K562 (cell line): ENCODE results near the gene DAP. TPM values are rescaled to one million over a fixed set of nuclear protein-coding genes. Genes with fewer than 3 reads are reported as not detected.

ENCODE experiments used
- ATAC-seq: fragments of 200-7000 bp; cut with Tn5 transposase; 3 replicates; pipeline ENCODE4 v1.9.1; 2020; ENCODE audit warnings: moderate library complexity
- BruUV-seq: library from RNA; stranded (reverse); fragments of 400-500 nt; replicated peaks from 2 replicates; lab custom pipeline; 2021; lab: Mats Ljungman, UMichigan
- CTCF ChIA-PET: fragments of 300-600 bp; formaldehyde crosslinking; extraction: SDS; loops from one replicate; lab custom pipeline; 2021; ENCODE audit warnings: low intra/inter-chr PET ratio; lab: Yijun Ruan, JAX
- POLR2A ChIA-PET: fragments of 300-600, 350-650 bp; sonication (Branson Sonifier 250); formaldehyde crosslinking; extraction: SDS; loops from one replicate; lab custom pipeline; 2021; ENCODE audit warnings: antibody characterized with exemption, inconsistent platforms; lab: Yijun Ruan, JAX
- DNase-seq, 4 experiments: peaks; one replicate each; pipeline versions ENCODE4 v3.0.0 to v3.0.0-alpha.2; 2011 to 2018; ENCODE audit warnings: low spot score in 3 of 4, mixed read lengths in 3 of 4; ENCODE audit errors: extremely low read depth in 1 of 4
- FAIRE-seq: peaks from 2 replicates; lab custom pipeline; 2011; peaks lifted over from hg19 to GRCh38; lab: Jason Lieb, UNC
- H2AFZ ChIP-seq: 2 replicates; pipeline ENCODE4 v1.6.0; 2011; ENCODE audit warnings: low read depth, low read length, control low read depth, inconsistent platforms
- H3K27ac ChIP-seq: fragments of 200-600 bp; 3 replicates; pipeline ENCODE4 v1.8.0; 2011; ENCODE audit warnings: low read depth, mild to moderate bottlenecking, control low read depth, inconsistent platforms, low read length, moderate library complexity, mixed read lengths; ENCODE audit errors: extremely low read depth
- H3K27me3 ChIP-seq, 2 experiments: fragments of 300-600 bp in 1 of 2; 2 replicates in 1 of 2; 3 replicates in 1 of 2; pipeline versions ENCODE4 v1.6.0 to v1.8.0; 2011; ENCODE audit warnings: inconsistent platforms in 2 of 2, low read length in 2 of 2, mild to moderate bottlenecking in 1 of 2, mixed read lengths in 1 of 2, moderate library complexity in 1 of 2; ENCODE audit not compliant: control insufficient read depth in 2 of 2, insufficient read depth in 2 of 2
- H3K36me3 ChIP-seq: fragments of 300-600 bp; 3 replicates; pipeline ENCODE4 v1.8.0; 2011; ENCODE audit warnings: mild to moderate bottlenecking, low read length, inconsistent platforms; ENCODE audit not compliant: control insufficient read depth, insufficient read depth
- H3K4me1 ChIP-seq, 2 experiments: fragments of 200-600 bp in 1 of 2; replicated peaks in 1 of 2; 2 replicates in 1 of 2; 3 replicates in 1 of 2; pipeline versions ENCODE4 v1.5.1 to v1.8.0; 2011; ENCODE audit warnings: inconsistent platforms in 2 of 2, low read length in 2 of 2, mild to moderate bottlenecking in 1 of 2, mixed read lengths in 1 of 2, moderate library complexity in 1 of 2; ENCODE audit not compliant: control insufficient read depth in 2 of 2, insufficient read depth in 2 of 2
- H3K4me2 ChIP-seq: 2 replicates; pipeline ENCODE4 v1.6.1; 2011; ENCODE audit warnings: low read length, control low read depth, inconsistent platforms, mixed read lengths; ENCODE audit not compliant: insufficient read depth
- H3K4me3 ChIP-seq: fragments of 200-600 bp; sonication (generic), shearing (Covaris generic); 2 replicates; pipeline ENCODE4 v1.5.1; 2016; ENCODE audit warnings: control low read depth, inconsistent platforms
- H3K79me2 ChIP-seq: fragments of 200-600 bp; 3 replicates; pipeline ENCODE4 v1.8.0; 2011; ENCODE audit warnings: low read length, inconsistent platforms; ENCODE audit not compliant: control insufficient read depth, insufficient read depth
- H3K9ac ChIP-seq, 2 experiments: 2 replicates each; pipeline versions ENCODE4 v1.6.0 to v1.6.1; 2011; ENCODE audit warnings: low read depth in 2 of 2, low read length in 2 of 2, control low read depth in 1 of 2, inconsistent platforms in 1 of 2, mild to moderate bottlenecking in 1 of 2, mixed read lengths in 1 of 2; ENCODE audit not compliant: insufficient read depth in 1 of 2
- H3K9me1 ChIP-seq: one replicate; pipeline ENCODE4 v1.6.0; 2011; ENCODE audit warnings: inconsistent platforms, mild to moderate bottlenecking, low read length, moderate library complexity; ENCODE audit not compliant: control insufficient read depth, insufficient read depth
- H3K9me3 ChIP-seq: replicated peaks from 2 replicates; pipeline ENCODE4 v1.5.1; 2011; ENCODE audit warnings: low read depth, low read length, inconsistent platforms; ENCODE audit not compliant: control insufficient read depth, insufficient read depth
- H4K20me1 ChIP-seq: replicated peaks from 2 replicates; pipeline ENCODE4 v1.6.1; 2011; ENCODE audit warnings: low read length, inconsistent platforms, mixed read lengths; ENCODE audit not compliant: control insufficient read depth, insufficient read depth
- BCL6 ChIP-seq: fragments of 250-450 bp; sonication (Bioruptor Pico); IDR thresholded peaks from 2 replicates; pipeline ENCODE4 v1.4.0; 2020
- BRD9 ChIP-seq: fragments of 450-650 bp; IDR thresholded peaks from 2 replicates; pipeline ENCODE4 v1.6.1; 2018; ENCODE audit warnings: low read depth; ENCODE audit not compliant: partially characterized antibody
- HDAC3 ChIP-seq: fragments of 450-650 bp; IDR thresholded peaks from 2 replicates; pipeline ENCODE4 v1.6.1; 2018; ENCODE audit warnings: borderline replicate concordance, mild to moderate bottlenecking, moderate library complexity; ENCODE audit not compliant: partially characterized antibody
- JUN ChIP-seq, 2 experiments: sonication (generic) in 1 of 2; formaldehyde crosslinking in 1 of 2; IDR thresholded peaks; 2 replicates each; pipeline versions ENCODE4 v1.6.1 to v1.8.0; 2012 to 2022; ENCODE audit warnings: borderline replicate concordance in 2 of 2, mild to moderate bottlenecking in 2 of 2, improper control_type of control experiment in 1 of 2, low read depth in 1 of 2, low read length in 1 of 2, missing genetic modification reagents in 1 of 2
- MAFG ChIP-seq: fragments of 450-650 bp; conservative IDR thresholded peaks from 2 replicates; pipeline ENCODE4 v1.6.1; 2016; ENCODE audit warnings: missing genetic modification characterization, missing compliant biosample characterization
- MNT ChIP-seq, 2 experiments: fragments of 450-650 bp; conservative IDR thresholded peaks; 2 replicates each; pipeline ENCODE4 v1.6.1; 2017; ENCODE audit warnings: mild to moderate bottlenecking in 2 of 2, moderate library complexity in 2 of 2
- MXD1 ChIP-seq: fragments of 250-450 bp; sonication (Bioruptor Pico); IDR thresholded peaks from 2 replicates; pipeline ENCODE4 v1.8.0; 2021; ENCODE audit warnings: borderline replicate concordance, mild to moderate bottlenecking, moderate library complexity; ENCODE audit not compliant: poor library complexity, severe bottlenecking
- PTTG1 ChIP-seq: fragments of 450-650 bp; IDR thresholded peaks from 2 replicates; pipeline ENCODE4 v1.6.1; 2016; ENCODE audit warnings: low read depth, mild to moderate bottlenecking, missing genetic modification characterization, missing compliant biosample characterization
- RBBP5 ChIP-seq: fragments of 200-600 bp; sonication (generic); IDR thresholded peaks from 2 replicates; pipeline ENCODE4 v1.6.1; 2012; ENCODE audit warnings: borderline replicate concordance, mild to moderate bottlenecking, low read length, control low read depth, inconsistent platforms; ENCODE audit not compliant: insufficient read depth, poor library complexity, severe bottlenecking
- ZNF212 ChIP-seq: fragments of 450-650 bp; formaldehyde crosslinking; IDR thresholded peaks from 2 replicates; pipeline ENCODE4 v1.4.0; 2020; ENCODE audit warnings: mild to moderate bottlenecking
- ZNF253 ChIP-seq: fragments of 250-450 bp; sonication (Bioruptor Pico); conservative IDR thresholded peaks from 2 replicates; pipeline ENCODE4 v1.6.1; 2021; ENCODE audit warnings: mild to moderate bottlenecking
- ZNF280B ChIP-seq: fragments of 250-450 bp; sonication (Bioruptor Pico); IDR thresholded peaks from 2 replicates; pipeline ENCODE4 v1.5.1; 2021; ENCODE audit warnings: mild to moderate bottlenecking
- WGBS: fragments of 100-300 bp; shearing (Covaris generic); methylation state at CpG from one replicate; pipeline ENCODE4 v1.1.6; 2016; ENCODE audit warnings: low coverage, mixed read lengths; ENCODE audit not compliant: insufficient coverage; ENCODE audit errors: missing lambda C conversion rate; 5-methylcytosine and 5-hydroxymethylcytosine counted together
- in situ Hi-C: fragments of 300-500 bp; cut with MboI; formaldehyde crosslinking; loops from 4 replicates; pipeline ENCODE4 v1.15.0; 2018; ENCODE audit warnings: inconsistent platforms, mixed read lengths
- intact Hi-C: fragments of 100-400 bp; cut with micrococcal nuclease; formaldehyde crosslinking; loops from 2 replicates; pipeline ENCODE4 v1.14.2; 2022
- polyA plus RNA-seq, 8 experiments: library from polyadenylated mRNA; depleted of rRNA in 4 of 8; stranded (reverse) in 5 of 8; unstranded in 3 of 8; fragments of >200 nt; fragmentation: Nextera tagmentation in 2 of 8; fragmentation: Illumina TruSeq in 1 of 8; extraction: Ambion mirVana in 2 of 8; extraction: Trizol in 1 of 8; gene quantifications; 2 replicates each; pipeline versions ENCODE4 v1.2.1 to v1.2.3, GENCODE V29; 2011 to 2014; ENCODE audit warnings: inconsistent platforms in 1 of 8, missing spikeins in 1 of 8
- total RNA-seq, 7 experiments: library from RNA; depleted of rRNA in 6 of 7; stranded (reverse); fragments of >200 nt in 6 of 7; fragmentation: Illumina TruSeq in 2 of 7; extraction: Trizol in 2 of 7; gene quantifications; 2 replicates each; pipeline versions ENCODE4 v1.2.1 to v1.2.3, GENCODE V29; 2011 to 2021; ENCODE audit warnings: low replicate concordance in 1 of 7
- TF ChIP-seq, protein P1 (sequence below): fragments of 250-450 bp; sonication (Bioruptor Pico); IDR thresholded peaks from 2 replicates; pipeline ENCODE4 v1.8.0; 2022; ENCODE audit warnings: moderate library complexity, mild to moderate bottlenecking, inconsistent platforms

DAP gene
- total and polyA plus RNA-seq, 9 of the 15 experiments (the other 6 are each of a cell fraction or from before 2014, with no cell fraction given) = 14.1 to 151 (median 34.5) TPM

GRCh38 chr5:10632110-10632761, 128.8 kb downstream of the DAP start:
- H2AFZ ChIP-seq = no peak overlapping the region
- no peak overlapping the region for H3K9ac ChIP-seq
- H3K36me3 ChIP-seq = no peaks in the 10 kb centered on the region
- ChIA-PET POLR2A (interaction anchor here (1.1 kb wide), 1 partner anchor 154 kb away, joined by 3 read pairs; no protein-coding TSS in a partner anchor), CTCF (no interaction called here)
- peaks cover 31 to 72% of the 10 kb centered on the region in 2 experiments for H3K27me3 ChIP-seq
- BruUV-seq = no TSS peak
- H3K9me1 ChIP-seq = peaks cover 2% of the 10 kb centered on the region
- 30% methylated on average over 23 of the region's 23 CpGs for WGBS
- FAIRE-seq (no peak), DNase-seq (no peak), ATAC-seq (no peak)
- H4K20me1 ChIP-seq = no peaks in the 10 kb centered on the region
- no peak overlapping the region for H3K4me2 ChIP-seq
- H3K4me3 ChIP-seq = no peak overlapping the region
- H3K27ac ChIP-seq = no peak overlapping the region
- in situ Hi-C loops (no loop called here), intact Hi-C loops (no loop called here)
- no peaks in the 10 kb centered on the region for H3K79me2 ChIP-seq
- H3K4me1 ChIP-seq = peaks cover 3 to 11% of the 10 kb centered on the region in 2 experiments; a peak in 3 of 5 replicates
- no peaks in the 10 kb centered on the region for H3K9me3 ChIP-seq
- TF ChIP-seq HDAC3 = no peak
- no peak for TF ChIP-seq ZNF212 (CRISPR knock-in tag)
- TF ChIP-seq MNT (conservative IDR thresholded peaks at IDR 0.05) = no peak
- TF ChIP-seq PTTG1 (tag) = no peak
- TF ChIP-seq, protein P1, sequence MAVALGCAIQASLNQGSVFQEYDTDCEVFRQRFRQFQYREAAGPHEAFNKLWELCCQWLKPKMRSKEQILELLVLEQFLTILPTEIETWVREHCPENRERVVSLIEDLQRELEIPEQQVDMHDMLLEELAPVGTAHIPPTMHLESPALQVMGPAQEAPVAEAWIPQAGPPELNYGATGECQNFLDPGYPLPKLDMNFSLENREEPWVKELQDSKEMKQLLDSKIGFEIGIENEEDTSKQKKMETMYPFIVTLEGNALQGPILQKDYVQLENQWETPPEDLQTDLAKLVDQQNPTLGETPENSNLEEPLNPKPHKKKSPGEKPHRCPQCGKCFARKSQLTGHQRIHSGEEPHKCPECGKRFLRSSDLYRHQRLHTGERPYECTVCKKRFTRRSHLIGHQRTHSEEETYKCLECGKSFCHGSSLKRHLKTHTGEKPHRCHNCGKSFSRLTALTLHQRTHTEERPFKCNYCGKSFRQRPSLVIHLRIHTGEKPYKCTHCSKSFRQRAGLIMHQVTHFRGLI (CRISPR knock-in tag) = no peak
- no peak for TF ChIP-seq BRD9
- no peak for TF ChIP-seq ZNF253
- TF ChIP-seq ZNF280B = no peak
- no peak for TF ChIP-seq RBBP5
- no peak for TF ChIP-seq MAFG (tag)
- 0 out of 2 replicates have a peak, but pooled peaks have one; percentile 17 for TF ChIP-seq JUN (IDR thresholded peaks at IDR 0.05; ENCODE audit: borderline replicate concordance, low read depth, low read length)
- no peak for TF ChIP-seq JUN (CRISPR knock-in tag; IDR thresholded peaks at IDR 0.05; ENCODE audit: borderline replicate concordance)
- no peak for TF ChIP-seq BCL6 (CRISPR knock-in tag)
- no peak for TF ChIP-seq MXD1
